GM10248 (cell line): ENCODE measurements around the gene SPSB1.
A peak's percentile ranks its signal among the peaks of the same experiment; 100 is the strongest.

ENCODE experiments used
- CTCF ChIA-PET: fragments of 300-600 bp; sonication (Branson Sonifier 250); formaldehyde crosslinking; extraction: SDS; loops from one replicate; lab custom pipeline; 2021; ENCODE audit warnings: antibody characterized with exemption; lab: Yijun Ruan, JAX
- POLR2A ChIA-PET: fragments of 350-650 bp; sonication (Branson Sonifier 250); formaldehyde crosslinking; extraction: SDS; loops from one replicate; lab custom pipeline; 2020; ENCODE audit warnings: antibody characterized with exemption; lab: Yijun Ruan, JAX
- DNase-seq: peaks from one replicate; pipeline ENCODE4 v3.0.0; 2012; ENCODE audit errors: extremely low spot score
- TF ChIP-seq, protein P1 (sequence below): IDR thresholded peaks from 2 replicates; pipeline ENCODE4 v1.5.1; 2012; ENCODE audit warnings: mild to moderate bottlenecking, low read depth; ENCODE audit errors: extremely low read depth, missing control alignments, control extremely low read depth

Gene SPSB1

DNA sequence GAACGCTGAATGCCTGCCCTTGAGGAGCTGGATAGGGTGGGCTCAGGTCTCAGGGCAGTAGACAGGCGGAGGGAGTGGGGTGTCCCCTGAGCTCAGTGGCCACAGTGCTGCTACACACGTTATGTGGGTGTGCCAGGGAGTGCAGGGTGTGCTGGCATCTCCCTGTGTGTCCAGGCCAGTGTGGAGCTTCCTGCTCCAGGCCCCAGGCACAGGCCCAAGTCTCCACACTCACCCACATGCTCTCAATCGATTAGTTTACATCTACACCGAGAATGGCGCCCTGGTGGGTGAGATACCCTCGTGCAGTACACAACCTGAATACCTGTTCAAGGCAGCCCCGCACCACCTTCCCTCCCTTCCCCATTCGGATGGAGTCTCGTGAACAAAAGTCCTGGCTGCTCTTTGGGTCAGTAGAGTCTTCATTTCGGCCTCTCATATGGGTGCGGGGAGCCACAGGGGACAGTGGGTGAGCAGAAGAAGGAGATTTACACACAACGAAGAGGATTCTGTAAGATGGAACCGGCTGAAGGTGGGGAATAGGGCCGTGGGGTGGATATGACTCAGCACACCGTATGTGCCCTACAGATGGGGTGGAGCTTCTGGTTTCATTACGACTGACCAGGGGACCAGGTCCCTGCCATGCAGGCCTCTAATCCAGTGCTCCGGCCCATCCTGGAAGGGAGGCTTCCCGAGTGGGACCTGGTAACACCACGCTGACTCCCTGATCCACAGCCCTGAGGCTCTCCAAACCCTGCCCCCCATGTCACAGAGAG lies 93.3 kb downstream of the SPSB1 start:
- TF ChIP-seq, protein P1, sequence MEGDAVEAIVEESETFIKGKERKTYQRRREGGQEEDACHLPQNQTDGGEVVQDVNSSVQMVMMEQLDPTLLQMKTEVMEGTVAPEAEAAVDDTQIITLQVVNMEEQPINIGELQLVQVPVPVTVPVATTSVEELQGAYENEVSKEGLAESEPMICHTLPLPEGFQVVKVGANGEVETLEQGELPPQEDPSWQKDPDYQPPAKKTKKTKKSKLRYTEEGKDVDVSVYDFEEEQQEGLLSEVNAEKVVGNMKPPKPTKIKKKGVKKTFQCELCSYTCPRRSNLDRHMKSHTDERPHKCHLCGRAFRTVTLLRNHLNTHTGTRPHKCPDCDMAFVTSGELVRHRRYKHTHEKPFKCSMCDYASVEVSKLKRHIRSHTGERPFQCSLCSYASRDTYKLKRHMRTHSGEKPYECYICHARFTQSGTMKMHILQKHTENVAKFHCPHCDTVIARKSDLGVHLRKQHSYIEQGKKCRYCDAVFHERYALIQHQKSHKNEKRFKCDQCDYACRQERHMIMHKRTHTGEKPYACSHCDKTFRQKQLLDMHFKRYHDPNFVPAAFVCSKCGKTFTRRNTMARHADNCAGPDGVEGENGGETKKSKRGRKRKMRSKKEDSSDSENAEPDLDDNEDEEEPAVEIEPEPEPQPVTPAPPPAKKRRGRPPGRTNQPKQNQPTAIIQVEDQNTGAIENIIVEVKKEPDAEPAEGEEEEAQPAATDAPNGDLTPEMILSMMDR: no peak
- peak; percentile 57 for DNase-seq
- POLR2A ChIA-PET: no interaction called here
- CTCF ChIA-PET: no interaction called here

DNA sequence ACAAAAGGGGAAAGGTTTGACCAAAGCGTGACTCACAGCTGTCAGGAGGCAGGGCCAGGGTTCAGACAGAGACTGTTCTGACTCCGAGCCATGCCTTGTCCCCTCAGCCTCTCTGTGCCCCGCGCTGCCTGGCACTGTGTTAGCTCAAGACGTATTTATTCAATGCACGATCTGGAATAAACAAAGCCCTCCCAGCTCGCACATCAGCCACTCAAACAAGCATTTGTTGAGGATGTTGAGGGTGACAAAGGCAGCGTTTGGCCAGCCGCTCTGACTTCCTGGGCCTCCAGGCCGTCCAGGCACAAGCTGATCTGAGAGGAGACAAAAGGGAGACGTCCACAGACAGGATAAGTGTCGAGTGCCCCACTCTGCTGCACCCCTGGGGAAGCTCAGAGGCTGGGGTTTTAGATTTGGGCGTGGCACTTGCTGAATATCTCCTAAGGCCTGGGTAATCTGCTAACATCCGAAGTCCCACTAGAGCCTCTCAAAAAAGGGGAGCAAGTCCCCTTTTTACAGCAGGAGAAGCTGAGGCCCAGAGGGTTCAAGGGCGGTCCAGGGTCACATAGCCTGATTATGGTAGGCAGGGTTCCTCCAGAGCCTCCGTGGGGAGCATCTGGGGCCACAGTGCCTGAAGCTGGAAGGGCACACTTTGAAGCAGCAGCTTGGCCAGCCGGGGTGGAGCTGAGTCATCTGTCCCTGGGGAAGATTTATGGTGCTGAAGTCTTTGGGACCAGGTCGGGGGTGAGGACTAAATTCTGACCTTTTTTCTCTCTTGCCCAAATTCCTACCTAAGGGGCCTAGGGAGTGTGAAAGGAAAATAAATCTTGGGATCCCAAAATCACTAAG lies 95.9 kb downstream of the SPSB1 start:
- TF ChIP-seq, protein P1: no peak
- ChIA-PET CTCF (interaction anchor here (0.9 to 1.7 kb wide), 2 partner anchors 11 to 19 kb away, joined by 3 to 5 read pairs; no protein-coding TSS in a partner anchor), POLR2A (no interaction called here)
- DNase-seq: no peak

DNA sequence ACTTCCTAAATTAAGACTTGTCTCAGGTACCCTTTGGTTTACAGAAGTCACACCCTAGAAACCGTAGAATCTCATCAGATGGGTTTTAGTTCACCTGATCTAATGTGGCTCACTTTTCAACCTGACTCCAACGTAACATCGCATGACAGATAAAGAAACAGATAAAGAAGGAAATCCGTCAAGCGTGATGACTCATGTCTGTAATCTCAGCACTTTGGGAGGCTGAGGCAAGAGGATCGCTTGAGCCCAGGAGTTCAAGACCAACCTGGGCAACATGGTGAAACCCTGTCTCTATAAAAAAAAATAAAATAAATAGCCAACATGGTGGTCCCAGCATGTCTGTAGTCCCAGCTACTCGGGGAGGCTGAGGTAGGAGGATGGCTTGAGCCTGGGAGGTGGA lies 97.3 kb downstream of the SPSB1 start:
- CTCF ChIA-PET: no interaction called here

DNA sequence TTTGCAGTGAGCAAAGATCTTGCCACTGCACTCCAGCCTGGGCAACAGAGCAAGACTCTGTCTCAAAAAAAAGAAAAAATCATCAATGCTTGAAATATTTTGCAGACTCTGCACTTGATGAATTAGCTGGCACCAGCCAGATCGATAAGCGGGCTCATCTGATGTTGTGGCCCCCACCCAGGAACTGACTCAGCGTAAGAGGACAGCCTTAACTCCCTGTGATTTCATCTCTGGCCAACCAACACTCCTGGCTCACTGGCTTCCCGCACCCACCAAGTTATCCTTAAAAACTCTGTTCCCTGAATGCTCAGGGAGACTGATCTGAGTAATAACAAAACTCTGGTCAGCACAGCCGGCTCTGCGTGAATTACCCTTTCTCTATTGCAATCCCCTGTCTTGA lies 98.9 kb downstream of the SPSB1 start:
- TF ChIP-seq, protein P1: no peak
- ChIA-PET POLR2A (no interaction called here), CTCF (interaction anchor here (1.3 kb wide), 1 partner anchor 9 kb away, joined by 3 read pairs; no protein-coding TSS in a partner anchor)
- DNase-seq: no peak

More for the DNA sequence above, 97.3 kb downstream of the SPSB1 start:
- DNase-seq: no peak
- POLR2A ChIA-PET: interaction anchor here (0.5 to 0.7 kb wide), 2 partner anchors 16 to 74 kb away, joined by 4 read pairs; no protein-coding TSS in a partner anchor
- TF ChIP-seq, protein P1: no peak

DNA sequence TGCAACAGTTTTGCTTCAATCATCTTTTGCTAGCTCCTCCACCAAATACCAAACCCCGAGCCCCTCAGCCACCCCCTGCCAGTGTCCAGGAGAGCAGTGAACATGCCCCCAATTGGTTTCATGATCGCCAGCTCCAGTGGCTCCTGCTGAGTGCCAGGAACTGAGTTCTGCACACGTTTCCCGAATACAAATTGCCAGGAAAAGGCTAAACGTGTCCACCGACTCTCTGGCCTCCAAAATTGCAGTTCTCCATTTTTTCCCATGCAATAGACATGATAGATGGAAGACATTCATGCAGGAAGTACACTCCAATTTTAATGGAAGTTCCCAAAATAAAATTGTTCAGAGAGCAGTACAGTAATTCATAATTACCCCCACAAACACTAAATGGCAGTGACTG lies 101.3 kb downstream of the SPSB1 start:
- TF ChIP-seq, protein P1: no peak

DNA sequence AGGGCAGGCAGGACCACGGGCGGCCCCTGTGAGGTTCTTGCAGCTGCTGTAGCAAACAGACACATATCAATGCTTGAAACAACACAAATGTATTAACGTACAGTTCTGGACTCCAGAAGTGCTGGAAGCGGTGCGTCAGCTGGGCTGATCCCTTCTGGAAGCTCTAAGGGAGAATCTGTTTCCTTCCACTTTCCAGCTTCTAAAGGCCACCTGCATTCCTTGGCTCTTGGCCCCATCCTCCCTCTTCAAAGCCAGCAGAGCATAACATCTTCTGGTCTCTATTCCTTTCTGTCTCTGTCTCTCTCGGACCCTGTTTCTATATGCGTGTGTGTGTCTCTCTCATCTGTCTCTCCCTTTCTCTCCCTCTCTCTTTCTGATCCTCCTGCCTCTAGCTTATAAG lies 102.3 kb downstream of the SPSB1 start:
- CTCF ChIA-PET: interaction anchor here (0.7 to 1.1 kb wide), 2 partner anchors 25 to 61 kb away, joined by 3 to 4 read pairs; no protein-coding TSS in a partner anchor
- TF ChIP-seq, protein P1: no peak
- POLR2A ChIA-PET: no interaction called here
- no peak for DNase-seq

More for the DNA sequence above, 101.3 kb downstream of the SPSB1 start:
- no peak for DNase-seq
- CTCF ChIA-PET: interaction anchor here (1.1 kb wide), 1 partner anchor 62 kb away, joined by 4 read pairs; no protein-coding TSS in a partner anchor
- POLR2A ChIA-PET: no interaction called here
